SKM-1 (cell line): ENCODE measurements around the gene POC5.
"Not testable (repeated sequence)": the region's sequence is repeated elsewhere in the genome, so short reads cannot be mapped to it uniquely, and the experiment has no call there.

Source experiments
- DNase-seq: peaks from one replicate; lab custom pipeline; 2025; ENCODE audit not compliant: unreplicated experiment; lab: John Stamatoyannopoulos, UW

The POC5 gene

GRCh38 chr5:75717082-75717922, at the start of gene POC5:
POC5 (minus strand) TSS chr5:75717437; CDS start chr5:75712937, 4,500 bp downstream.
- DNase-seq, result peak; percentile 96

GRCh38 chr5:75758116-75758515, 40.9 kb upstream of the POC5 start:
- no peak for DNase-seq

GRCh38 chr5:75756981-75757380, 39.7 kb upstream of the POC5 start:
- no peak for DNase-seq

GRCh38 chr5:75756211-75756610, 39.0 kb upstream of the POC5 start:
- DNase-seq, result no peak

- no peak for DNase-seq
These were observed 35.9 kb upstream of the POC5 start for GRCh38 chr5:75753182-75753581.

- no peak for DNase-seq
These were observed 27.1 kb upstream of the POC5 start for GRCh38 chr5:75744355-75744754.

- DNase-seq, result no peak
These were observed 19.0 kb upstream of the POC5 start for GRCh38 chr5:75736273-75736672.

GRCh38 chr5:75734913-75735789, 17.9 kb upstream of the POC5 start:
- DNase-seq, result no peak

GRCh38 chr5:75733767-75734166, 16.5 kb upstream of the POC5 start:
- no peak for DNase-seq

- not testable (repeated sequence) for DNase-seq
These were observed 14.3 kb upstream of the POC5 start for GRCh38 chr5:75731515-75731914.

- DNase-seq, result no peak
These were observed 12.1 kb upstream of the POC5 start for GRCh38 chr5:75729321-75729720.

- DNase-seq, result no peak
These were observed 10.7 kb upstream of the POC5 start for GRCh38 chr5:75727931-75728330.

GRCh38 chr5:75726224-75726623, 9.0 kb upstream of the POC5 start:
- not testable (repeated sequence) for DNase-seq

GRCh38 chr5:75723378-75723777, 6.1 kb upstream of the POC5 start:
- DNase-seq, result no peak

- no peak for DNase-seq
These were observed 4.3 kb upstream of the POC5 start for GRCh38 chr5:75721573-75721972.

- peak; percentile 64 for DNase-seq
These were observed 3.6 kb upstream of the POC5 start for GRCh38 chr5:75720882-75721281.

GRCh38 chr5:75716715-75717081, 539 bp downstream of the POC5 start:
- DNase-seq, result no peak

GRCh38 chr5:75712091-75712490, 5.1 kb downstream of the POC5 start:
- no peak for DNase-seq

- DNase-seq, result no peak
These were observed 6.1 kb downstream of the POC5 start for GRCh38 chr5:75711151-75711550.

GRCh38 chr5:75710637-75711036, 6.6 kb downstream of the POC5 start:
- no peak for DNase-seq

GRCh38 chr5:75707911-75708509, 9.2 kb downstream of the POC5 start:
- DNase-seq, result no peak

- no peak for DNase-seq
These were observed 10.5 kb downstream of the POC5 start for GRCh38 chr5:75706775-75707174.
